Gastrocnemius medialis (tissue), 4 donors: Measurements from ENCODE around the gene PLA2G4A.

Source experiments
- POLR2A ChIP-seq, 2 donors: fragments of 450-650 bp; IDR thresholded peaks; one replicate each; pipeline ENCODE4 v1.6.1; 2017; ENCODE audit warnings: antibody characterized with exemption in 2 of 2, mild to moderate bottlenecking in 2 of 2, moderate library complexity in 2 of 2
- TF ChIP-seq, protein P1 (sequence below), 5 experiments: fragments of 450-650 bp in 3 of 5; fragments of 200-600 bp in 2 of 5; sonication (generic) in 2 of 5; IDR thresholded peaks in 4 of 5; conservative IDR thresholded peaks in 1 of 5; 1 replicate in 4 of 5; 2 replicates in 1 of 5; pipeline ENCODE4 v1.5.1; 2016 to 2019; ENCODE audit warnings: antibody characterized with exemption in 5 of 5, mild to moderate bottlenecking in 3 of 5, moderate library complexity in 3 of 5

DNA sequence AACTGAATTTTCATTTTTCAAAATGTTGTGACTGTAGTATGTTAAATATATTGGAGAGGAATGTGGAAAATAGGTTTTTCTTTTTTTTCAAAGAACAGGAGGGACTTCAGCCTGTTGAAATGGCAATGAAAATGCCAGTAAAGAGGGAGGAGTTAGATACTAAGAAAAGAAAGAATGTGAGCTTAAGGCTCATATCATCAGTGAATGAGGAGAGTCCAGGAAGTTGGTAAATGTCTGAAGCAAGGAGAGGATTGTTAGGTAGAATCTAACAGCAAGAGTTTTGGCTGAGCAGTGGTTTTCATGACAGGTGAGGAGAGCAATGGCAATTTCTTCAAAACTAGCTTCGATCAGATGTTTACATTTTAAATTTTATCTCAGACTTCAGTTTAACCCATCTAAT, 43.0 kb downstream of the PLA2G4A start:
- TF ChIP-seq, protein P1, sequence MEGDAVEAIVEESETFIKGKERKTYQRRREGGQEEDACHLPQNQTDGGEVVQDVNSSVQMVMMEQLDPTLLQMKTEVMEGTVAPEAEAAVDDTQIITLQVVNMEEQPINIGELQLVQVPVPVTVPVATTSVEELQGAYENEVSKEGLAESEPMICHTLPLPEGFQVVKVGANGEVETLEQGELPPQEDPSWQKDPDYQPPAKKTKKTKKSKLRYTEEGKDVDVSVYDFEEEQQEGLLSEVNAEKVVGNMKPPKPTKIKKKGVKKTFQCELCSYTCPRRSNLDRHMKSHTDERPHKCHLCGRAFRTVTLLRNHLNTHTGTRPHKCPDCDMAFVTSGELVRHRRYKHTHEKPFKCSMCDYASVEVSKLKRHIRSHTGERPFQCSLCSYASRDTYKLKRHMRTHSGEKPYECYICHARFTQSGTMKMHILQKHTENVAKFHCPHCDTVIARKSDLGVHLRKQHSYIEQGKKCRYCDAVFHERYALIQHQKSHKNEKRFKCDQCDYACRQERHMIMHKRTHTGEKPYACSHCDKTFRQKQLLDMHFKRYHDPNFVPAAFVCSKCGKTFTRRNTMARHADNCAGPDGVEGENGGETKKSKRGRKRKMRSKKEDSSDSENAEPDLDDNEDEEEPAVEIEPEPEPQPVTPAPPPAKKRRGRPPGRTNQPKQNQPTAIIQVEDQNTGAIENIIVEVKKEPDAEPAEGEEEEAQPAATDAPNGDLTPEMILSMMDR (IDR thresholded peaks at IDR 0.05 in 4 of 5, conservative IDR thresholded peaks at IDR 0.05 in 1 of 5), result no peak
- no peak for TF ChIP-seq POLR2A (IDR thresholded peaks at IDR 0.05)
